Stimulated activated naive B cell treated with anti-CD40 and anti-IgM and Interleukin-4, amounts not matched to agents 10 μg/mL and 1 μg/mL and 100 μg/mL, for 72 hours (primary cell): ENCODE results near the gene GRPEL1.

Experiments used
- ATAC-seq, 2 donors: fragments of 150-1000 bp; cut with Tn5 transposase; replicated peaks; 2 replicates each; pipeline ENCODE4 v1.10.0; 2021; ENCODE audit warnings: moderate library complexity in 1 of 2
- DNase-seq: peaks from one replicate; pipeline ENCODE4 v3.0.0; 2021
- H3K27ac Mint-ChIP-seq: one replicate; pipeline ENCODE4 v1.8.0; 2022; ENCODE audit warnings: mild to moderate bottlenecking, mixed read lengths
- H3K27me3 Mint-ChIP-seq, 2 donors: one replicate each; pipeline ENCODE4 v1.8.0; 2022; ENCODE audit warnings: mixed read lengths in 2 of 2
- H3K36me3 Mint-ChIP-seq, 2 donors: one replicate each; pipeline ENCODE4 v1.8.0; 2022; ENCODE audit warnings: mixed read lengths in 2 of 2, mild to moderate bottlenecking in 1 of 2
- H3K4me1 Mint-ChIP-seq, 2 donors: one replicate each; pipeline ENCODE4 v1.8.0; 2022; ENCODE audit warnings: mixed read lengths in 2 of 2, mild to moderate bottlenecking in 1 of 2
- H3K4me3 Mint-ChIP-seq, 2 donors: one replicate each; pipeline ENCODE4 v1.8.0; 2022; ENCODE audit warnings: mild to moderate bottlenecking in 2 of 2, mixed read lengths in 2 of 2, moderate library complexity in 1 of 2
- H3K9me3 Mint-ChIP-seq, 2 donors: one replicate each; pipeline ENCODE4 v1.8.0; 2022; ENCODE audit warnings: mixed read lengths in 2 of 2, mild to moderate bottlenecking in 1 of 2

The GRPEL1 gene

GRCh38 chr4:7067452-7068278 lies at the start of gene GRPEL1:
GRPEL1 (minus strand) TSS chr4:7068064; CDS start chr4:7068032, 32 bp downstream.
- Mint-ChIP-seq H3K27ac (peak within 1 kb of the TSS; percentile 97), H3K36me3 (peaks cover 11 to 28% of the 10 kb centered on the region in 2 donors), H3K4me1 (peaks cover 24 to 50% of the 10 kb centered on the region in 2 donors), H3K4me3 (peak within 1 kb of the TSS; percentile 93 to 96), H3K9me3 (no peaks in the 10 kb centered on the region), H3K27me3 (peaks cover 10% of the 10 kb centered on the region in 2 donors)
- DNase-seq: peak; percentile 99
- ATAC-seq: peak; percentile 92

- Mint-ChIP-seq H3K27me3 (peaks cover 29 to 39% of the 10 kb centered on the region in 2 donors), H3K36me3 (peaks cover 2 to 7% of the 10 kb centered on the region in 2 donors), H3K27ac (no peak overlapping the region), H3K4me1 (no peaks in the 10 kb centered on the region), H3K4me3 (no peak overlapping the region), H3K9me3 (peaks cover 13 to 16% of the 10 kb centered on the region in 2 donors)
- ATAC-seq (no peak), DNase-seq (no peak)
Measured at GRCh38 chr4:7116705-7117104, 48.8 kb upstream of the GRPEL1 start.

GRCh38 chr4:7115557-7116340 lies 47.9 kb upstream of the GRPEL1 start:
- peaks cover 13 to 16% of the 10 kb centered on the region in 2 donors for H3K9me3 Mint-ChIP-seq
- no peak overlapping the region for H3K27ac Mint-ChIP-seq
- peaks cover 32 to 33% of the 10 kb centered on the region in 2 donors for H3K27me3 Mint-ChIP-seq
- H3K4me3 Mint-ChIP-seq: no peak overlapping the region
- H3K4me1 Mint-ChIP-seq: no peaks in the 10 kb centered on the region
- no peak for ATAC-seq
- no peak for DNase-seq
- peaks cover 2 to 7% of the 10 kb centered on the region in 2 donors for H3K36me3 Mint-ChIP-seq

GRCh38 chr4:7112656-7113055 lies 44.8 kb upstream of the GRPEL1 start:
- peaks cover 2 to 7% of the 10 kb centered on the region in 2 donors for H3K9me3 Mint-ChIP-seq
- peaks cover 1 to 2% of the 10 kb centered on the region in 2 donors for H3K36me3 Mint-ChIP-seq
- no peak for ATAC-seq
- no peak overlapping the region for H3K4me3 Mint-ChIP-seq
- DNase-seq: no peak
- peaks cover 20 to 35% of the 10 kb centered on the region in 2 donors for H3K27me3 Mint-ChIP-seq
- H3K4me1 Mint-ChIP-seq: no peaks in the 10 kb centered on the region
- H3K27ac Mint-ChIP-seq: no peak overlapping the region

- ATAC-seq (no peak), DNase-seq (no peak)
- Mint-ChIP-seq H3K36me3 (peaks cover 0 to 2% of the 10 kb centered on the region in 2 donors), H3K27ac (no peak overlapping the region), H3K9me3 (peaks cover 0 to 6% of the 10 kb centered on the region in 2 donors), H3K27me3 (peaks cover 18 to 30% of the 10 kb centered on the region in 2 donors), H3K4me1 (no peaks in the 10 kb centered on the region), H3K4me3 (no peak overlapping the region)
Measured at GRCh38 chr4:7111441-7111840, 43.6 kb upstream of the GRPEL1 start.

GRCh38 chr4:7110546-7110945 lies 42.7 kb upstream of the GRPEL1 start:
- no peak overlapping the region for H3K27ac Mint-ChIP-seq
- H3K9me3 Mint-ChIP-seq: peaks cover 0 to 6% of the 10 kb centered on the region in 2 donors
- H3K36me3 Mint-ChIP-seq: peaks cover 0 to 2% of the 10 kb centered on the region in 2 donors
- DNase-seq: no peak
- ATAC-seq: no peak
- H3K27me3 Mint-ChIP-seq: peaks cover 18 to 26% of the 10 kb centered on the region in 2 donors
- H3K4me3 Mint-ChIP-seq: no peak overlapping the region
- no peaks in the 10 kb centered on the region for H3K4me1 Mint-ChIP-seq

GRCh38 chr4:7109169-7109568 lies 41.3 kb upstream of the GRPEL1 start:
- Mint-ChIP-seq H3K27me3 (peaks cover 19 to 22% of the 10 kb centered on the region in 2 donors), H3K27ac (no peak overlapping the region), H3K36me3 (peaks cover 0 to 2% of the 10 kb centered on the region in 2 donors), H3K4me1 (no peaks in the 10 kb centered on the region), H3K9me3 (peaks cover 0 to 5% of the 10 kb centered on the region in 2 donors), H3K4me3 (no peak overlapping the region)
- ATAC-seq (no peak), DNase-seq (no peak)

GRCh38 chr4:7108660-7109059 lies 40.8 kb upstream of the GRPEL1 start:
- DNase-seq (no peak), ATAC-seq (no peak)
- H3K27me3 Mint-ChIP-seq: peaks cover 15 to 26% of the 10 kb centered on the region in 2 donors
- no peaks in the 10 kb centered on the region for H3K36me3 Mint-ChIP-seq
- H3K4me1 Mint-ChIP-seq: peaks cover under 1 to 2% of the 10 kb centered on the region in 2 donors
- peaks cover 0 to 5% of the 10 kb centered on the region in 2 donors for H3K9me3 Mint-ChIP-seq
- H3K27ac Mint-ChIP-seq: no peak overlapping the region
- no peak overlapping the region for H3K4me3 Mint-ChIP-seq

GRCh38 chr4:7108046-7108625 lies 40.3 kb upstream of the GRPEL1 start:
- DNase-seq: no peak
- H3K27me3 Mint-ChIP-seq: peaks cover 15 to 26% of the 10 kb centered on the region in 2 donors
- H3K4me3 Mint-ChIP-seq: no peak overlapping the region

GRCh38 chr4:7107166-7107905 lies 39.5 kb upstream of the GRPEL1 start:
- no peak overlapping the region for H3K4me3 Mint-ChIP-seq
- ATAC-seq (no peak), DNase-seq (no peak)
- peaks cover 6 to 14% of the 10 kb centered on the region in 2 donors for H3K4me1 Mint-ChIP-seq
- peaks cover 0 to 5% of the 10 kb centered on the region in 2 donors for H3K9me3 Mint-ChIP-seq
- H3K36me3 Mint-ChIP-seq: no peaks in the 10 kb centered on the region
- H3K27me3 Mint-ChIP-seq: peaks cover 15 to 26% of the 10 kb centered on the region in 2 donors
- H3K27ac Mint-ChIP-seq: no peak overlapping the region

More at GRCh38 chr4:7108046-7108625, 40.3 kb upstream of the GRPEL1 start:
- no peak for ATAC-seq
- Mint-ChIP-seq H3K36me3 (no peaks in the 10 kb centered on the region), H3K27ac (no peak overlapping the region), H3K4me1 (peaks cover 6% of the 10 kb centered on the region in 2 donors), H3K9me3 (peaks cover 0 to 5% of the 10 kb centered on the region in 2 donors)

GRCh38 chr4:7105276-7105675 lies 37.4 kb upstream of the GRPEL1 start:
- H3K36me3 Mint-ChIP-seq: no peaks in the 10 kb centered on the region
- H3K27ac Mint-ChIP-seq: no peak overlapping the region
- DNase-seq (no peak), ATAC-seq (no peak)
- H3K27me3 Mint-ChIP-seq: peaks cover 12 to 25% of the 10 kb centered on the region in 2 donors
- peaks cover 0 to 2% of the 10 kb centered on the region in 2 donors for H3K9me3 Mint-ChIP-seq
- peaks cover 11 to 21% of the 10 kb centered on the region in 2 donors for H3K4me1 Mint-ChIP-seq
- no peak overlapping the region for H3K4me3 Mint-ChIP-seq

GRCh38 chr4:7104366-7105031 lies 36.6 kb upstream of the GRPEL1 start:
- H3K4me1 Mint-ChIP-seq: peaks cover 11 to 21% of the 10 kb centered on the region in 2 donors
- no peak for ATAC-seq
- H3K9me3 Mint-ChIP-seq: no peaks in the 10 kb centered on the region
- H3K4me3 Mint-ChIP-seq: peak overlapping the region in 1 of 2 donors; percentile 41
- DNase-seq: no peak
- H3K27me3 Mint-ChIP-seq: peaks cover 12 to 21% of the 10 kb centered on the region in 2 donors
- no peaks in the 10 kb centered on the region for H3K36me3 Mint-ChIP-seq
- no peak overlapping the region for H3K27ac Mint-ChIP-seq
